ACC112 (cell line): ENCODE data around the gene C3orf80.

ENCODE experiments used
- H2AFZ ChIP-seq: fragments of 200-600 bp; sonication (generic); one replicate; pipeline ENCODE4 v1.6.0; 2017; ENCODE audit warnings: antibody characterized with exemption, low read length; ENCODE audit not compliant: unreplicated experiment
- H3K27ac ChIP-seq: fragments of 200-600 bp; sonication (generic); 2 replicates; pipeline ENCODE4 v1.5.1; 2014; ENCODE audit warnings: low read depth, mild to moderate bottlenecking, antibody characterized with exemption, low read length, moderate library complexity
- H3K27me3 ChIP-seq: fragments of 200-600 bp; sonication (generic); 2 replicates; pipeline ENCODE4 v1.6.1; 2014; ENCODE audit warnings: mild to moderate bottlenecking, antibody characterized with exemption, low read length, moderate library complexity, mixed read lengths; ENCODE audit not compliant: insufficient read depth
- H3K36me3 ChIP-seq: fragments of 200-600 bp; sonication (generic); 2 replicates; pipeline ENCODE4 v1.6.1; 2016; ENCODE audit warnings: mild to moderate bottlenecking, antibody characterized with exemption, low read length, moderate library complexity, mixed read lengths; ENCODE audit not compliant: insufficient read depth
- H3K4me1 ChIP-seq: fragments of 200-600 bp; sonication (generic); one replicate; pipeline ENCODE4 v1.6.1; 2016; ENCODE audit warnings: low read length, mixed read lengths; ENCODE audit not compliant: insufficient read depth, unreplicated experiment, control insufficient read depth
- H3K4me3 ChIP-seq: fragments of 200-600 bp; sonication (generic); 2 replicates; pipeline ENCODE4 v1.5.1; 2014; ENCODE audit warnings: mild to moderate bottlenecking, low read depth, low read length
- H3K79me2 ChIP-seq: fragments of 200-600 bp; sonication (generic); one replicate; pipeline ENCODE4 v1.6.0; 2016; ENCODE audit warnings: low read length; ENCODE audit not compliant: control insufficient read depth, unreplicated experiment, insufficient read depth

C3orf80 gene

DNA sequence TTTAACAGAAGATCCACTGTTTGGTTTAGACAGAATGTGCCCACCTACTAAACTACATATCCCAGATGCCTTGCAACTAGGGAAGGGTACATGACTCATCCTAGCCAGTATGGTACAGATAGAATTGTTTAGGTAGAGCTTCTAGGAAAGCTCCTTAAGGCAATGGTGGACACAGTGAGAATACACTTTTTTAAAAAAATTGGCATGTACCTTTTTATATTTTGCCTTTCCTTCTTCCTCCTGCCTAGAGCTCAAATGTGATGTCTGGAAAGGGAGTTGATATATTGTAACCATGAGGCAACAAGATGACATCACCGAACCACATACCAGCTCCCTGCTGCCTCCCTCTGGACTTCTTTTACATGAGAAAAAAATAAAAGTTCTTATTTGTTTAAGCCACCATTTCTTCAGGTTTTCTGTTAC, 14.4 kb upstream of the C3orf80 start:
- peaks cover 7% of the 10 kb centered on the region; the same call in 1 of the 2 replicates for H3K27me3 ChIP-seq
- H3K79me2 ChIP-seq: no peaks in the 10 kb centered on the region
- H3K36me3 ChIP-seq: no peaks in the 10 kb centered on the region
- H3K4me1 ChIP-seq: peaks cover 6% of the 10 kb centered on the region
- no peak overlapping the region for H3K4me3 ChIP-seq
- H2AFZ ChIP-seq: no peak overlapping the region
- no peak overlapping the region for H3K27ac ChIP-seq

DNA sequence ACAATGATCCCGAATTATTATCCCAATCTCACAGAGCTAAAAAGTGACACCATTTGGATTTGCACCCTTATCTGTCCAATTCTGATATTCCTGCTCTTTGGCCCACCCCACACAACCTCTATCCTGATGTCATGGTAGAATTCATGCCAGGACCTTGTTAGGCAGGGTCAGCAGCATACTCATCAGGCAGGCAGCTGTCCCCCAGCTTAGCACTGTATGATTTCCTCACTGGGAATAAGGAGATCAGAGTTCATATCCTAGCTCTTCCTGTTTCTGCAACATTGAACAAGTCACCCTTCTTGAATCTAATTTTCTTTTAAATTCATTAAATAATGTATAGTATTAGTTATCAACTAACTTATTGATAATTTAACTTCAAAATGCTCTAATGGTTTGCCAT, 12.0 kb upstream of the C3orf80 start:
- H3K27ac ChIP-seq: no peak overlapping the region
- no peaks in the 10 kb centered on the region for H3K36me3 ChIP-seq
- no peaks in the 10 kb centered on the region for H3K79me2 ChIP-seq
- H2AFZ ChIP-seq: no peak overlapping the region
- H3K27me3 ChIP-seq: no peaks in the 10 kb centered on the region
- H3K4me1 ChIP-seq: peaks cover 6% of the 10 kb centered on the region
- no peak overlapping the region for H3K4me3 ChIP-seq

DNA sequence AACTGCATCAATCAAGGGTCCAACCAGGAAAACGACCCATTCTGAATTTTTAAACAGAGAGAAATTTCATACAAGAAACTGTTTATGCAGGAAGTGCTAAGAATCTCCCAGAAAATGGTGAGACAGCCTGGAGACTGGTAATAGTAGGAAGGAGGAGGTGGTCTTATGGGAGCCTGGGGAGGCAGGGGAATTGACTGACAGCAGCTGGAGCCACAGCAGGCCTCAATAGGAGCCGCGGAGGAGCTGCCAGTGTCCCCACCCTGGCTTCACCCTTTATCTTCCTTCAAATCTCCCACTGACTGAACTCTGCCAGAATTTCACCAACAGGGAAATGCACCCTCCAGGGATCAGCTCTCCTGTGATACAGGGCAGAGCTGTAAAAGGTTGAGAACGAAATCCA, 7.5 kb upstream of the C3orf80 start:
- no peak overlapping the region for H3K4me3 ChIP-seq
- no peaks in the 10 kb centered on the region for H3K79me2 ChIP-seq
- H3K27me3 ChIP-seq: no peaks in the 10 kb centered on the region; the same call in 1 of the 2 replicates
- H2AFZ ChIP-seq: no peak overlapping the region
- no peaks in the 10 kb centered on the region for H3K4me1 ChIP-seq
- H3K27ac ChIP-seq: no peak overlapping the region
- no peaks in the 10 kb centered on the region for H3K36me3 ChIP-seq

DNA sequence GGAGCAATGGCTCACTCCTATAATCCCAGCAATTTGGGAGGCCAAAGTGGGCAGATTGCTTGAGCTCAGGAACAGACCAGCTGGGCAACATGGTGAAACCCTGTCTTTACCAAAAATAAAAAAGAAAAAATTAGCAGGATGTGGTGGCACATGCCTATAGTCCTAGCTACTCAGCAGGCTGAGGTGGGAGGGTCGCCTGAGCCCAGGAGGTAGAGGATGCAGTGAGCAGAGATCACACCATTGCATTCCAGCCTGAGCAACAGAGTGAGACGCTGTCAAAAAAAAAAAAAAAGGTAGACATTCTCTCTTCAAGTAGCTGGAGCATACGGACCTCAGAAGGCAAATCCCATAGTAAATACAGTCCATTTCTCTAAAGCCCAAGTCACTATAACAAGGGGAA, 7.1 kb upstream of the C3orf80 start:
- Histone ChIP-seq H3K79me2 (no peaks in the 10 kb centered on the region), H3K27ac (no peak overlapping the region), H3K4me1 (no peaks in the 10 kb centered on the region), H3K27me3 (peaks cover 4% of the 10 kb centered on the region; the same call in 1 of the 2 replicates), H2AFZ (no peak overlapping the region), H3K4me3 (no peak overlapping the region), H3K36me3 (no peaks in the 10 kb centered on the region)

DNA sequence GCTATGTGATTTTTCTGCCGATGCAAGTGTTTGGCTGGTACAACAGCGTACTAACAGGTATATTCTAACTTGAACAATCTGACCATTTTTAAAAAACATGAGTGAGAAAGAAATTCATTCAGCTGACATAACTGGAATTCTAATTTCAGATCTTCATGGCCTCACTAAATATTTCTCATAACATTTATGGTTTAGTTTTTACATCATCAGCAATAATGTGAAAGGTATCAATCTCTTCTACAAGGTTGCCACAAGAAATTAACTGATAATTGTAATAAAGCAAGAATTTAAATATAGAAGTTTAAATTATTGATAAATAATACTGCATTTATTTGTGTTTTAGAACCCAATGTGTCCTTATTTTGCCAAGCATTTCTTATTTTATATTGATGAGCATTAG, 5.2 kb upstream of the C3orf80 start:
- Histone ChIP-seq H3K4me3 (no peak overlapping the region), H3K79me2 (no peaks in the 10 kb centered on the region), H3K27me3 (peaks cover 19% of the 10 kb centered on the region), H3K4me1 (no peaks in the 10 kb centered on the region), H3K36me3 (no peaks in the 10 kb centered on the region), H2AFZ (no peak overlapping the region), H3K27ac (no peak overlapping the region)

DNA sequence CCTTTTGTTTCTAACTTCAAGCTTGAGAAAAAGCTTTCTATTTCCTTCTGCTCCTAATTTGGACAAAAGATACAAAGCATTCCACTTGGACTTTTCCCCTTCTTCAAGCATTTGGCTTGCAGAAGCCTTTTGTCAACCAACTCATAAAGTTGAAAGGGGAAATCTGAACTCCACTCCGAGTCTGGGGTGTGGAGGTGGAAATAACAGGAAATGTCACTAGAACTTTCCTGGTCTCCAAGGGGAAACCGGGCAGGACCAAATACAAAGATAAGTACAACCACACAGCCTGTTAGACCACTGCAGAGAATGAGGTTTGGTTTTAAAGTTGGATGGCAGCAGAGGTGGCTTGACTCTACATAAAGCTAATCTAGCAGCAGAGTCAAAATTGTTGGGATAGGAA, 4.2 kb upstream of the C3orf80 start:
- no peak overlapping the region for H3K4me3 ChIP-seq
- H3K27me3 ChIP-seq: peaks cover 20% of the 10 kb centered on the region
- no peaks in the 10 kb centered on the region for H3K79me2 ChIP-seq
- H3K36me3 ChIP-seq: no peaks in the 10 kb centered on the region
- no peaks in the 10 kb centered on the region for H3K4me1 ChIP-seq
- H2AFZ ChIP-seq: no peak overlapping the region
- no peak overlapping the region for H3K27ac ChIP-seq

DNA sequence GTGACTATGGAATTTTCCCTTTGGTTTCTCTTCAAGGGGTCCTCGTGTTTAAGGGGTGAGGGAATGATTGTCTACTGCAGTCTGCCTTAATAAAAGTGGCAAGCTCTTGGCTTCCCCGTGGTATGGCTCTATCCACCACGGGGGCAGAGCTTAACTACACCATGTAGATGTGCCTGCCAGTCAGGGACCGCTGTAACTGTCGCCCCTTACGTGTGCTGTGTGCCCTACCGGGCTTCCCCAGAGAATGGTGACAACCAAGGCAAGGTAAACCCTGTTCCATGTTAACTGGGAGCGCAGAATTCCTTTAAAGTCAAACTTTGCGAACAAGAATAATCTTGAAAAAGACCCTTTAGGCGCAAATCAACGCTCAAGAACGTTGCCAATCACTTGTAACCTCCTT, 966 bp upstream of the C3orf80 start:
- Histone ChIP-seq H3K27me3 (peaks cover 29% of the 10 kb centered on the region), H3K4me3 (no peak overlapping the region), H3K27ac (no peak overlapping the region), H3K4me1 (no peaks in the 10 kb centered on the region), H3K79me2 (no peaks in the 10 kb centered on the region), H3K36me3 (no peaks in the 10 kb centered on the region), H2AFZ (no peak overlapping the region)

DNA sequence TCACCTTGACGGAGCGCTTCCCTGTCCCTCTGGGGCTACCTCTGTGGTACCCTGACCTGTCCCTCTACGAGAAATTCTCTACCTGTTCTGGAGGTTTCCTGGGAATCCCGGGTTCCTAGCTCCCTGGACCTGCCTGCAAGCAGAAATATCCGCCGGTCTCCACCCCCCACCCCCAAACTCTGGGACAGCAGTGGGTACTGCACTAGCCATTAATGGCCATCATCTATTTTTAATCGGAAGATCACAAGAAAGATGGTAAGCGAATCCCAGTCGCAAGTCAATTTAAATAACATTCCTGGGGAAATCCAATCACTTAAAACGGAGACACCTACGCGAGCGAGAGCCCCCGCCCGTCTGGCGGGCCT, 429 bp upstream of the C3orf80 start:
- Histone ChIP-seq H3K79me2 (no peaks in the 10 kb centered on the region), H2AFZ (peak overlapping the region; percentile 74), H3K27ac (no peak overlapping the region), H3K4me1 (no peaks in the 10 kb centered on the region), H3K27me3 (peaks cover 29% of the 10 kb centered on the region), H3K4me3 (peak overlapping the region; percentile 86), H3K36me3 (no peaks in the 10 kb centered on the region)

DNA sequence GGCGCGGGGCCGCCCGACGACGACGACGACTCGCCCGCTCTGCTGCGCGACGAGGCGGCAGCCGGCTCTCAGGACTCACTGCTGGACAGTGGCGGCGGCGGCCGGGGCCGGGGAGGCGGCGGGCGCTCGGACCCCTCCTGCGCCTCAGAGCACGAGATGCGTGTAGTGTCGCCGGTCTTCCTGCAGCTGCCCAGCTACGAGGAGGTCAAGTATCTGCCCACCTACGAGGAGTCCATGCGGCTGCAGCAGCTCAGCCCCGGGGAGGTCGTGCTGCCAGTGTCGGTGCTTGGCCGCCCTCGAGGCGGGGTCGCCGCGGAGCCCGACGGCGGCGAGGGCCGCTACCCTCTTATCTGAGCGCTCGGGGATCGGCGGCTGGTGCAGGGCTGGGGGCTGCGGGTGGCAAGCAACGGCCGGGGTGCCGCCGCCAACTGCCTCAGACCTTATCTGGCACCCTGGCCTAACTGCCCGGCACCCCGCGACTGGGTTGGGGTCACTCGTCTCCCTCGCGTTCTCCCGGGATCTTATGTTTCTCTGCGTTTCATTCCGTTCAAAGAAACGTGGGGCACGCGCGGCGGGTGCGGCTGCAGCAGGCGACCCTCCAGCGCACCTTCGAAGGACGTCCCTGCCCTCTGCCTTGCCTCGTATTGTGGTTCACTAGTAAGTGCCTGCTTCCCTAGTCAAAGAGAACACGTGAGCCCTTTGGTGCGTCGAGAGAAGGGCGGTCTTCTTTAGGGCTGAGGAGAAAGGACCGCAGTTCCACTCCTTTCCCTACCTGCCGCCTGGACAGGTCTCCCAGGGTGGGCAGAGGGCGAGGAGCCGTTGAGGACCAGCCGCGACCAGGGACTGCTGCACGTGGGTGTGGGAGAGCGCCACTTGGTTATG, 1.0 kb downstream of the C3orf80 start:
- Histone ChIP-seq H3K36me3 (no peaks in the 10 kb centered on the region), H3K27ac (no peak overlapping the region), H3K4me1 (no peaks in the 10 kb centered on the region), H3K27me3 (peaks cover 29% of the 10 kb centered on the region), H3K79me2 (no peaks in the 10 kb centered on the region), H3K4me3 (peak overlapping the region; percentile 86), H2AFZ (peak overlapping the region; percentile 95)

DNA sequence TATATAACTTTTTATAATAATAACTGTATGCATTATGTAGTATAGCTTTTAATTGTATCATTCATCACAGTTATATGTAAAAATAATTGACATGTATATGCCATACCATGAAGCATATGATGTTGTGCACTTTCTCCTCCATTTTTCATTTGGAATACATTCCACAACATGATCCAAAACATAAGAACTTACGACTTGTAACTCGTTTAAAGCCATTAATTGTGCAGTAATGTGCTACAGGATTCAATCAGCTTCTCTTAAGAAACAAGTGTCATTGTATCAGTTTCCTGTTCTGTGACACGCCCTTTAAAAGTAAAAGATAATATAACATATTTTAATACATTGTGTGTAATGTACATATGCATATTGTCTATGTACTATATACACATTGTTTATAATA, 2.2 kb downstream of the C3orf80 start:
- Histone ChIP-seq H3K27ac (no peak overlapping the region), H3K4me1 (no peaks in the 10 kb centered on the region), H3K27me3 (peaks cover 29% of the 10 kb centered on the region), H3K36me3 (no peaks in the 10 kb centered on the region), H2AFZ (no peak overlapping the region), H3K4me3 (no peak overlapping the region), H3K79me2 (no peaks in the 10 kb centered on the region)

DNA sequence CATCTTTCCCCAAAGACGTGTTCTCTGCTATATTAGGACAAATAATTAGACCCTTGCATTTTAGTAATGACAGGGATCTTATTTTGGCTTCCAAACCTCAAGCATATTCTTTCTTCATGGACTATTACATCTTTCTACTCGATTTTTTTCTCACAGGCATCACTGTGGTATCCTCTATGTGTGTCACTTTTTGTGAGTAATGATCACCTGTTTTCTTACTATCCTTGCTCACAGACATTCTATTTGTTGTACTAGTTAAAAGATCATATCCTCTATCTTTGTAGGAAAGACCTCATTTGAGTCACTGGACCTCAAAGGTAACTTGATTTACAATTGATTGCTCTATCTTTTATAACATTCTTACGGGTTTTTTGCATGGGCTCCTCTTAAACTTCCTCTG, 6.8 kb downstream of the C3orf80 start:
- Histone ChIP-seq H3K79me2 (no peaks in the 10 kb centered on the region), H3K4me3 (no peak overlapping the region), H3K27me3 (no peaks in the 10 kb centered on the region; the same call in 1 of the 2 replicates), H3K36me3 (no peaks in the 10 kb centered on the region), H2AFZ (no peak overlapping the region), H3K4me1 (no peaks in the 10 kb centered on the region), H3K27ac (no peak overlapping the region)
